GM19025 (cell line): Measurements from ENCODE around the gene MTM1.
A peak's percentile ranks its signal among the peaks of the same experiment; 100 is the strongest.

ENCODE experiments used
- ATAC-seq: cut with Tn5 transposase; IDR thresholded peaks from one replicate; pipeline ENCODE4 v1.9.1; 2021; ENCODE audit warnings: mild to moderate bottlenecking, low read depth, moderate library complexity; ENCODE audit not compliant: unreplicated experiment

MTM1 gene

GRCh38 chrX:150568320-150569154 is at the start of gene MTM1:
Gene MTM1, plus strand, starts transcription at chrX:150568621. Its CDS starts 23,994 bp downstream, at chrX:150592615.
- peak; percentile 91 for ATAC-seq

DNA sequence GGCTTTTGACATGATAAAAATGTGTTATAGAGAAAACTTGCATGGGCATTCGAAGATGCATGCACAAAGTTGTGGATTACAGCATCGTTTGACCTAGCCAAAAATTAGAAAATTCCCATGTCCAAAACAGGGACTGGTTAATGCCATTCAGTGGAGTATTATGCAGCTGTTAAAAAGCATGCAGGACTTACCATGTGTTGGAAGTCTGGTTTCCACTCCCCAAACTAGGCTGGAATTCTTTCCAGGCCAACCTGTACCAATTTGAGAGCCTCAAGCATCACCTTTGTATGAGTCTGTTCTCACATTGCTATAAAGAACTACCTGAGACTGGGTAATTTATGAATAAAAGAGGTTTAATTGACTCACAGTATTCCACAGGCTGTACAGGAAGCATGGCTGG is 45.9 kb upstream of the MTM1 start:
- no peak for ATAC-seq

DNA sequence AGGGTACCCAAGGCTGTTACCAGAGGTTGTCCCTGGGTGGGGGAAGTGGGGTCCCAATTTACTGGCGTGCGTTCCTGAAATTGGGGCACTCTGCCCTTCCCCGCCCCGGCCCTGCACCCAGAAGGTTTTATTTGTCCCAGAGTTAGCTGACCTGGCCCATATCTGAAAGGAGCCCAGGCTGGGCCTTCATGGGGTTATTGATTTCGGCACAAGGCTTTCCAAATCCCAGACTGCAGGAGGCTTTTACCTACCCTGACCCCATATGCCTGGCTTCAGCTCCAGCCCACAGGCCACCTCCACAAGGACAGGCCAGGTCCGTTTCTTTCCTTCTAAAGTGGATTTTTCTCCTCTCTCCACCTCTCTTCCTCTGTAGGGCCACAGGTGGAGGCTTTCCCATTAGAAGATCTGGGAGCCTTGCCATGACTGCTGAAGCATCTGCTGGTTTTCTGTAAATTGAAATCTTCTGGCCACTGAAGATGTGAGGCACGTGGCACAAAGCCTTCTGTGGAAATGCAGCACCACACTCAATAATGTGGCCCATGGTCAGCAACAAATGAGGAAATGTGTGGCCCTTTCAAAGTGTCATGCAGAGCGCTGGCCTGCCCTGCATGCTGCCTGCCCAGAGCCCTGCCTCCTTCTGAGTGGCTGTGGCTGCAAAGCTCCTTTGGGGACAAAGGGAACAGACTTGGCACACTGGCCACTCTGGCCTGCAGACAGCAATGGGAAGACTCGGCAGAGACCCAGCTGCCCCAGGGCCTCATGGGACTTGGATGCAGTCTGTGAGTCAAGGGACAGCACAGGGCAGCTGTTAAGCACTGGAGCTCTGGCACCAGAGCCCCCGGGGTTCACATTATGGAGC is 43.1 kb upstream of the MTM1 start:
- ATAC-seq, result no peak

- no peak for ATAC-seq
These were observed 41.7 kb upstream of the MTM1 start for GRCh38 chrX:150526692-150527091.

DNA sequence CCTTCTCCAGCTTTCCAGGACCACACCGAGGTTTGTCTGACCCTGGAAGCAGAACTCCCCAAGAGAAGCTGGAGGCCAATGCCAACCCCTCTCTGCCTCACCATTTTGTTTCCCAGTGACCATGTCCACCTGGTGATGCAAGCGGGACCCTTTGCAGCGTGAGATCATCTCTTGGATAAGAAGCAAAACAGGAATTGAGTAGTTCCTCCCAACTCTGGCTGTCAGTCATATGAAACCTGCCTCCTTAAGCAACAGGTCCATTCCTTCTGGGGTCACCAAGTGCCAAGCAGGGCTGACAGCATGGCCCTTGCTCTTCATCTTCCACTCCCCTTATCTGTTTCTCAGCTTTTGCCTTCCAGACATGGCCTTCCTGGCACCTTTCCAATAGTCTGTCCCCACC is 41.3 kb upstream of the MTM1 start:
- ATAC-seq, result no peak

DNA sequence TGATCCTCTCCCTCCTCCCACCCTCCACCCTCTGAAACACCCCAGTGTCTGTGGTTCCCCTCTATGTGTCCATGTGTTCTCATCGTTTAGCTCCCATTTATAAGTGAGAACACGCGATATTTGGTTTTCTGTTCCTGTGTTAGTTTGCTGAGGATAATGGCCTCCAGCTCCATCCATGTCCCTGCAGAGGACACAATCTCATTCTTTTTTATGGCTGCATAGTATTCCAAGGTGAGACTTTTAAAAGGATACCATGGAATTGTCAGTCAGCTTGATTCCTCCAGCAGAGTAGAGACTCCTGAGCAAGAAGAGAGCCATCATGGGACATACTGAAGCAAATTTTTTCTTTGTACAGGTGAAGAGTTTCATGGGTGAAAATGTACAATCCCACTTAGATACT is 38.8 kb upstream of the MTM1 start:
- no peak for ATAC-seq

GRCh38 chrX:150530821-150531220 is 37.6 kb upstream of the MTM1 start:
- no peak for ATAC-seq

- no peak for ATAC-seq
These were observed 37.0 kb upstream of the MTM1 start for GRCh38 chrX:150531467-150531866.

GRCh38 chrX:150533863-150534262 is 34.6 kb upstream of the MTM1 start:
- no peak for ATAC-seq

GRCh38 chrX:150536455-150537116 is 31.8 kb upstream of the MTM1 start:
- ATAC-seq, result no peak

- no peak for ATAC-seq
These were observed 30.6 kb upstream of the MTM1 start for GRCh38 chrX:150537851-150538250.

DNA sequence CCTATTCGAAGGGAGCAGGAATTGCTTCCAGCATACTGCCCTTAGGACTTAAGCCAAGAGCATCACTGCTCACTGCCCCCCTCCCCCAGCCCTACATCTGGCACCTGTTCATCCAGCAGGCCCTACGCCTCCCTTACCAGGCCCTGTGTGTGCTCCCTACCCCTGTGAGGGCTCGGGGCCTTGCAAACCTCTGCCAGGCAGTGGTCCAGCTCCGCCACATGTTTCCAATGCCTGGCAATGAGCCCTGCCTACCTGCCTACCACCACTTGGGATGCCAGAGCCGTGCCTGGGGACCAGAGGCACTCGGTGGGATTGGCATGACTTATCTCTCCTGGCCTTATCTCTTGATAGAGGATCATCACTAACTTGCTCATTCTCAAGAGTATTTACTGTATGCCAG is 27.5 kb upstream of the MTM1 start:
- no peak for ATAC-seq

DNA sequence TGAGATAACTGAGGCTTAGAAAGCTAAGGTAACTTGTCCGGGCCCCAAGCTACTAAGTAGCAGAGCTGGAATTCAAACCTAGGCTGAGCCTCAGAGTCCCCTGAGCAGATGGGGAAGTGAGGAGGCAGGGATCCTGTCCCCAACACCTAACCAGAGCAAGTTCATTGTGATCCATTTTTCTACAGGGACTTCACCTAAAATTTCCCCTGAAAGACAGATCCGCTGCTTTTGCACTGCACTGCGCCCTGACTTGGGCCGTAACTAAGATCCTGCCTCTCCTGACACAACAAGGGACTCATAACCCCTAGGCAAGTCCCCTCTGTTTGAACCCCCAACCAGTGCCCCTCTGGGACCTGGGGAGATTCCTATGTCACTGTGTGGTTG is 25.6 kb upstream of the MTM1 start:
- peak; percentile 42 for ATAC-seq

- ATAC-seq, result peak; percentile 48
These were observed 24.9 kb upstream of the MTM1 start for GRCh38 chrX:150543230-150544155.

GRCh38 chrX:150544222-150544787 is 24.1 kb upstream of the MTM1 start:
- ATAC-seq, result no peak

DNA sequence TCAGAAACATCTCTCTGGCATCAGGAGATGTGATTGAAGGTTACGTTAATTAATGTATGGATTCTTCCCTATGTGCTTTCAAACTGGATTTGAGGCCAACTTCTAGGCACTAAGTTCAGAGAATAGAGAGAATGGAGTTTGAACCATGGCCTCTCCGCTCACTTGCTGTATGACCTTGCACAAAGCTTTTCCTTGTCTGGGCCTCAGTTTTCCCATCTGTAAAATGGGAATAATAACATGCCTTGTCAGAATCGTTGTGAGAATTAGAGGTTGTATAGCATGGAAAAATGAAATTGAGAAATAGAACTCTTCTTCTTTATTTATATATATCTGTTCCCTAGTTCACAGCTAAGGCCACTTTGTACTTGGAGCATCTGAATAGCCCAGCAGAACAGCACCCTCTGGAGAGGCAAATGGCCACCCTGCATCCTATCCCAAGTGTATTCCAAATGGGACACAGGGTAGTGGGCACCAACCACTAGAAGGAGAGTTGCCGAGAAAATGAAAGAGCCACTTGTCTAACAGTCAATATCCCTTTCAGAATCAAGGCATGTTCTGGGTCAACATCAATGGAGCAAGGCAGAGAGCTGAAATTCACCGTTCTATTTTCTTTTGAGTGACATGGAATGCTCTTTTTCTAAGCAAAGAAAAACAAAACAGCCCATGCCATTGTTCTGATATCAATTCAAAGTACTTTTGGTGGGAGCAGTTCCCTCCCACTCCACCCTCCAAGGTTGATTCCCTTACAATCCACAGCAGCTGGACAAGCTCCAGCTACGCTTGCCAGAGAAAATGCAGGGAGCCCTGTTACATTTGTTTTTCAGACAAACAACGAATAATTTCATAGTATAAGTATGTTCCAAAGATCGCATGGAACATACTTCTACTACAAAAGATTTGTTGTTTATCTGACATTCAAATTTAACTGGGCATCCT is 23.3 kb upstream of the MTM1 start:
- ATAC-seq, result no peak

DNA sequence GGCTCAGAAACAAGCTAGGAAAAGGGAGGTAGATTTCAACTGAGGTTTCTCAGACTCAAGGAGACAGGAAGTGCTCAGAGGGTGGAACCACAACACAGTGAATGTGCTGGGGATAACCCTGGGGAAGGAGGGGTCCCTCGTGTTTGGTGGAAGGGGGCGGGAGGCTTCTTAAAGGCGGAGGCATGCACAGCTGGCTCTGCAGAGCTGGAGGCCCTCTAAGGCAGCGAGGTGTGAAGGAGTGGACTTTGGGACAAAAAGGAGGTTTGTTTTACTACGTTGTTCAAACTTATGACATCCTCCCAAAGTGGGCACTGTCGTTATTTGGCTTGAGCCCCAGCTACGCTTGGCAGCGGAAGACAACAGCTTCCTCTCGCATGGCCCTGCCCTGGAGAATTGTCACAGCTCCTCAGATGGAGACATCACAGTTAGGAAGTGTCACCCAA is 21.7 kb upstream of the MTM1 start:
- ATAC-seq, result no peak

DNA sequence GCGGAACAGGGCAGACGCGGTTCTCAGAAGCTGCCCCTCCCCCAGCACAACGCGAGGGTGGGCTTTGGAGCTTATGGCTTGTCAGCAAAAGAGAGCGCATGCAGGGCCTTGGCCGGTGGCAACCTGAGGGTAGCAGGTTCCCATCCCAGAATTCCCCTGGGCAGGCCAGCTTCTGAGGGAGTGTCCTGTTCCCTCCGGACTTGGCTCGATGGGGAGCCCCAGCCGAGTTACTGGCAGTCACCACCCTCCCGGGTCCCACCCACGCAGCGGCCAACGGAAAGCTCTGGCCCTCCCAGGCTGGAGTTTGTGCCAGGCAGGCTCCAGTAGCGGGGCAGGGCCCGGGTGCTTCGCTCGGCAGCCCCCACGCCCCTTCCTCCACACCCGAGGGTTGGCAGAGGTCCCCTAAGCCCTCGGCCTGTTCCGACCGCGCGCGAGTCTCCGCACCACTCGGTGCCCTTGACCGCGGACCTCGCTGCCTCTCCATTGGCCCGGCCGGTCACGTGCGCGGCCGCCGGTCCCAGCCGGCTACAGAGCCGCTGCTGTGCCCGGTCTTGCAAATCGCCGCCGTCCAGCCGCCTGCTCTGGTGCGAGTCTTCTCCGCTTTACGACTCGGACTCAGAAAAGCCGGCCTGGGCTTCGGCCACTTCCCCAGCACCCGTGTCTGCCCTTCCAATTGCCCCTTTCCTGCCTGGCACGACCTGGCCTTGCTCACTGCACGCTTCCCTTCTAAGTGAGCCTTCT is 20.9 kb upstream of the MTM1 start:
- no peak for ATAC-seq
